HK-2 (cell line): Measurements from ENCODE around the gene MCC.

Experiments used
- DNase-seq: peaks from one replicate; pipeline ENCODE4 v3.0.0-alpha.2; 2018; ENCODE audit not compliant: unreplicated experiment

Gene MCC

GRCh38 chr5:113054899-113055298 lies 433.4 kb downstream of the MCC start:
- no peak for DNase-seq

GRCh38 chr5:113053511-113053995 lies 434.7 kb downstream of the MCC start:
- DNase-seq: no peak

GRCh38 chr5:113052041-113052795 lies 436.0 kb downstream of the MCC start:
- DNase-seq: no peak

GRCh38 chr5:113050721-113051382 lies 437.4 kb downstream of the MCC start:
- DNase-seq: peak; percentile 40

GRCh38 chr5:113048931-113049330 lies 439.3 kb downstream of the MCC start:
- DNase-seq: no peak

GRCh38 chr5:113047733-113048652 lies 440.3 kb downstream of the MCC start:
- DNase-seq: no peak

- peak; percentile 38 for DNase-seq
Observed at GRCh38 chr5:113047234-113047633, 441.0 kb downstream of the MCC start.

GRCh38 chr5:113044776-113045465 lies 443.3 kb downstream of the MCC start:
- DNase-seq: no peak

GRCh38 chr5:113043491-113043931 lies 444.7 kb downstream of the MCC start:
- peak; percentile 41 for DNase-seq

GRCh38 chr5:113042491-113043243 lies 445.6 kb downstream of the MCC start:
- no peak for DNase-seq

GRCh38 chr5:113040672-113041260 lies 447.5 kb downstream of the MCC start:
- no peak for DNase-seq

- DNase-seq: no peak
Observed at GRCh38 chr5:113039934-113040285, 448.3 kb downstream of the MCC start.

GRCh38 chr5:113039229-113039933 lies 448.9 kb downstream of the MCC start:
- no peak for DNase-seq

- no peak for DNase-seq
Observed at GRCh38 chr5:113038714-113039113, 449.5 kb downstream of the MCC start.

- DNase-seq: no peak
Observed at GRCh38 chr5:113038136-113038535, 450.1 kb downstream of the MCC start.

GRCh38 chr5:113036826-113037225 lies 451.4 kb downstream of the MCC start:
- no peak for DNase-seq

GRCh38 chr5:113036321-113036720 lies 451.9 kb downstream of the MCC start:
- DNase-seq: no peak

- DNase-seq: no peak
Observed at GRCh38 chr5:113035096-113035495, 453.2 kb downstream of the MCC start.

- no peak for DNase-seq
Observed at GRCh38 chr5:113034182-113034773, 454.0 kb downstream of the MCC start.
